Activated CD4-positive, CD25-positive, alpha-beta regulatory T cell treated with anti-CD3 and anti-CD28 coated beads, Interleukin-2, amount 50 U/mL, for 16 hours (primary cell): ENCODE data around the gene TPSG1.
"Not testable (repeated sequence)": the region's sequence is repeated elsewhere in the genome, so short reads cannot be mapped to it uniquely, and the experiment has no call there.

Experiments
- DNase-seq: peaks from one replicate; pipeline ENCODE4 v3.0.0-alpha.2; 2020; ENCODE audit warnings: low read depth, low spot score

TPSG1 gene

GRCh38 chr16:1230471-1231212 is 5.6 kb upstream of the TPSG1 start:
- not testable (repeated sequence) for DNase-seq

- DNase-seq: not testable (repeated sequence)
Measured at GRCh38 chr16:1230084-1230470, 5.0 kb upstream of the TPSG1 start, which contains the start of gene TPSB2. TPSB2 (minus strand) TSS chr16:1230184; CDS start chr16:1229951, 233 bp downstream.

GRCh38 chr16:1229476-1229875 is 4.4 kb upstream of the TPSG1 start:
- not testable (repeated sequence) for DNase-seq

- DNase-seq: not testable (repeated sequence)
Measured at GRCh38 chr16:1228227-1228626, 3.2 kb upstream of the TPSG1 start.

GRCh38 chr16:1226692-1227091 is 1.6 kb upstream of the TPSG1 start:
- DNase-seq: not testable (repeated sequence)

GRCh38 chr16:1225728-1226311 is 752 bp upstream of the TPSG1 start:
- not testable (repeated sequence) for DNase-seq

- DNase-seq: no peak
Measured at GRCh38 chr16:1224558-1224957, 510 bp downstream of the TPSG1 start.

GRCh38 chr16:1223355-1224214 is 1.5 kb downstream of the TPSG1 start:
- DNase-seq: no peak

- no peak for DNase-seq
Measured at GRCh38 chr16:1222553-1223354, 2.3 kb downstream of the TPSG1 start.

- no peak for DNase-seq
Measured at GRCh38 chr16:1221628-1222552, 3.2 kb downstream of the TPSG1 start.

- DNase-seq: no peak
Measured at GRCh38 chr16:1220841-1221627, 4.0 kb downstream of the TPSG1 start.

GRCh38 chr16:1220098-1220728 is 4.9 kb downstream of the TPSG1 start:
- DNase-seq: no peak

- no peak for DNase-seq
Measured at GRCh38 chr16:1218930-1219611, 6.0 kb downstream of the TPSG1 start.

GRCh38 chr16:1218061-1218929 is 6.8 kb downstream of the TPSG1 start:
- no peak for DNase-seq

- no peak for DNase-seq
Measured at GRCh38 chr16:1217526-1217925, 7.5 kb downstream of the TPSG1 start.

GRCh38 chr16:1216681-1217400 is 8.2 kb downstream of the TPSG1 start:
- no peak for DNase-seq

GRCh38 chr16:1216296-1216619 is 8.8 kb downstream of the TPSG1 start:
- no peak for DNase-seq
